GM21576 (cell line): ENCODE data around the gene SLC35G2.
A peak's percentile ranks its signal among the peaks of the same experiment; 100 is the strongest.
"Not testable (repeated sequence)": the region's sequence is repeated elsewhere in the genome, so short reads cannot be mapped to it uniquely, and the experiment has no call there.

Experiments
- ATAC-seq: cut with Tn5 transposase; IDR thresholded peaks from one replicate; pipeline ENCODE4 v1.9.1; 2021; ENCODE audit warnings: mild to moderate bottlenecking, moderate library complexity; ENCODE audit not compliant: unreplicated experiment

SLC35G2 gene

DNA sequence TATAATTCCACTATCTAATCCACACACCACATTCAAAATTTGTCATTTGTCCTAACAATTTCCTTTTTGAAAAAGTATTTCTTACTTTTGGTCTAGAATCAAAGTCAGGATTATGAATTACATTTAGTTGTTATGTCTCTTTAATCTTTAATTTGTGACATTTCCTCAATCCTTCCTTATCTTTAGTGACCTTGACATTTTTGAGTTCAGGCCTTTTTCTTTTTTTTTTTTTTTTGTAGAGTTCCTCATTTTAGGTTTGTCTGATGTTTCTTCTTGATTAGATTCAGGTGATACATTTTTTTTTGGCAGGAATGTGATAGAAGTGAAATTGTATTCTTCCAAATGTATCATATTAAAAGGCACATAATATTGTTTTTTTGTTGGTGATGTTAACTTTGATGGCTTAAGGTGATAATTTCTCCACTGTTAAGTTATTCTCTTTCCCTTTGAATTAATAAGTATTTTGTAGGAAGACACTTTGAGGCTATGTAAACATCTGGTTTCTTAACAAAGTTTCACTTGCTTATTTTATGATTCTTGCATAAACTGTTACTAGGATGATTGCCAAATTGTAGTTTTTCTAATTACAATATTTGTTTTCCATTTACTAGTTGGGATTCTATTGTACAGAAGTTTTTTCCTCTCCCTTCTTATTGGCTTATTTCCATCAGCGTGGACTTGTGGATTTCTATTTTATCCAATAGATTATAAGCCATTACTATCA is 16.3 kb downstream of the SLC35G2 start:
- no peak for ATAC-seq

DNA sequence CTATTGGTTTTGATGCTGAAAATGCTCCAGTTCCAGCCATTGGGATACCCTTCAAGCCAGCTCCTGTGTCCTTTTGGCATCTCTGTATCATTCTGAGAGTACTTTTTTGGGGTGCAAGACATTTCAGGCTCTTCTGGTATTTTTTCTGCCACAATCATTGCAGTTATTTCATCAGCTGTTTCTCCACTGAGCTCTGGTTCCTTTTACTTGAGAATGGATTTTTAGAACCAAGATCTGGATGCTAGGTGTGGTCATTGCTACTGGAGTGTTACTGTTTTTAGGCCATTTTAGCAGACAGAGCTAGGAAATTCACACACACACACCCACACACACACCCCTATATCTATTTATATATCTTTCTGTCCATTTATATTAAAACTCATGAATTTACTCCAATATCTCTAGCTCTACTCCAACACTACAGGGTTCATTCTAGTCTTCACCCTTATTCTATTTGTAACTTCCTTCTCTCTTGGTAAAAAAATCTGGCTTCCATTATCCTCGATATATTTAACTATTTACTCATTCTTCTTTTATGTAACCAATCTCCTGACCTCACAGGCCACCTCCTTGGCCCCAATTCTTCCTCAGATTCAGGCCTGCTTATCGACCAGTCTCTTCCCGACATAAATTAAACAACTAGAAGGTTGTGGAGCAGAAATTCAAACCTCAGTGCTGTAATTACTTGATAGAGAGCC is 17.0 kb downstream of the SLC35G2 start:
- no peak for ATAC-seq

DNA sequence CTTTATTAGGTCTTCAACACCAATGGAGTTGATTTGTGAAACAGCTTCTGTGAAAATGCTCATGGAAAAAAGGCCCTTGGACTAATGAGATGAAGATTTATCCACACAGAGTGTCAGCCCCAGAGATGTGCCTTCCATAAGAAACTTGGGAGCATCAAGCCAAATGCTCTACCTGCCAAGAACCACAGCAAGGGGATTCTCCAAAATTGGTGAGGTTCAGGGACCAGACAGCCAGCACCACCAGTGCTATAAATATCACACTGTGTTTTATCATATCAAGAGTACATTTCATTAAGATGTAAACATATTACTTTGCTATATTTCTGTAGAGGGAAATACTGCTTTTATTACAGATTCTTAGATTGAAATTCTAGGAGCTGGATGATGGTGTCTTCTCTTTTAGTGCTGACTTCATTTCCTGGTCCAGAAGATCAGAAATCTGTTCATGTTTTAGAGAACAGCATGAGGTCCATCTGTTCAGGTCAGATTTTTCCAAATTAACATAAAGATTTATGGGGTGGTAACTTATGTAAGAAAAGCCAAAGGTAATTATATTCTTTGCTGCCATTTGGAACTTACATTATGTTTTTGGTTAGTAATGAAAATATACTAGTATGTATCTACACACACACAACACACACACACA is 17.7 kb downstream of the SLC35G2 start:
- ATAC-seq = no peak

DNA sequence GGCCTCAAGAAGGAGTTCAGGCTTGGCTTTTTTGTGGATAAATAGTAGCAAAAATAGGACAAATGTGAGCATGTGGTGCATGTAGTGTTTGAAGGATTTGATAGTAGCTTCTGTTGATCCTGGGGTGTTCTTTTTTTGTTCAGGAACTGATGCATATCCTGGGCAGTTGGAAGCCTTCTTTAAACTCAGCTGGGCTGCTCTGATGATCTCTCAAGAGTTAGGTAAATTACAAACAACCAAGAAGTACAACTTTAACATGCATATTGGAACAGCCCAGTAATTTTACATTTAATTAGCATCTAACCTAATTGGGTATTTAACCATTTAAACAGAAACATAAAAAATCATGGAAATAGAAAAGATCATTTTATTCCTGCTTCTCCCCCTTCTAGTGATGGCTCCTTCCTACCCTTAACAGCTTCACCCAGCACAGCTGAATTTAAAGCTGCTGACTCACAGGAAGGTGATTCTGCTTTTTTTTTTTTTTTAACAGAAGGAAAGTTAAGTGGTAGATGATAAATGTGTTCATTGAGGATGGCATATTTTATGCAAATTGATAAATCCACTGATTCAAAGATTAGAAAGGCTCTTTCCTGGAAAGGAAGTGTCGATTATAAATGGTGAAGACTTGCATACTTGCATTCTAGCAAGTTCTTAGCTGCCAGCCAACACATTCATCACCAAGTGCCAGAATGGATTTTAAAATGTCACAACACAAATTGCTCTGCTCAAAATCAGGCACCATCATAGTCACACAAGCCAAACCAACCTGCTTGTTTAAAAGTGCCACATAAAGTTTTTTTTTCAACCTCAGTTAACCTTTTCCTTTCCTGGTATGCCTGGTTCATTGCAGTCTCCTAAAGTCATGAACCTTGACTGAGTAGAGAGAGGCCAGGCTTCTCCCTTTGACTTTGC is 20.0 kb downstream of the SLC35G2 start:
- no peak for ATAC-seq

DNA sequence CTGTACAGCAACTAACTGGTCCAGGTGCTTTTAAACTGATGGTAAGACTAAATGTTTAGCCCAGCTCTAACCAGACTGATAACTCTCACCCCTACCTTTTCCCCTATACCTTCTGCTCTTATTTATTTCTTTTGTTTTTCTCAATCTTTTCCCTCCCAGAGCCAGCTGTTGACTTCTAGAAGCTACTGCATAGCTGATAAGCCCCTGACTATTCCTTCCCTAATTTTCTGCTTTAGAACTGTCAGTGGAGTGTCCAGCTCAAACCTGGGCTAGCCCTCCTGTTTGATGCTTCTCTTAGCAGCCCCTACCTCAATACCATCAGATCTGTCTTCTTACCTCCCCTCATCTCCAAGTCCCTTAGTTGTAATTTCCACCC is 20.6 kb downstream of the SLC35G2 start:
- no peak for ATAC-seq

DNA sequence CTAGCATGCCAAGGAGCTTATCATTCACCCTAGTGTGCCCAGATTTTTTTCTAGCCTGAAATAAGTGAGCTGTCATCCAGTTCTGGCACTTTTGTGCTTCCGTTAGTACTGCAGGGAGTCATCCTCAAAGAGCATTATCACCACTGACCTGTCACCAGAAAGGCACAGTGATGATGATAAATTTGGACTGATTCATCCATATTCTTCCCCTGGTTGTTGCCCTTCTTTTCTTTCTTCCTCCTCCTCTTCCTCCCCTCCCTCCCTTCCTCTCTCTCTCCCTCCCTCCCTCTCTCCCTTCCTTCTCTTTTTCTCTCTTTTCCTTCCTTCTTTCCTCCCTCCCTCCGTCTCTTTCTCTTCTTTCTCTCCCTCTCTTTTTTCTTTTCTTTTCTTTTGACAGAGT is 21.3 kb downstream of the SLC35G2 start:
- ATAC-seq = no peak

DNA sequence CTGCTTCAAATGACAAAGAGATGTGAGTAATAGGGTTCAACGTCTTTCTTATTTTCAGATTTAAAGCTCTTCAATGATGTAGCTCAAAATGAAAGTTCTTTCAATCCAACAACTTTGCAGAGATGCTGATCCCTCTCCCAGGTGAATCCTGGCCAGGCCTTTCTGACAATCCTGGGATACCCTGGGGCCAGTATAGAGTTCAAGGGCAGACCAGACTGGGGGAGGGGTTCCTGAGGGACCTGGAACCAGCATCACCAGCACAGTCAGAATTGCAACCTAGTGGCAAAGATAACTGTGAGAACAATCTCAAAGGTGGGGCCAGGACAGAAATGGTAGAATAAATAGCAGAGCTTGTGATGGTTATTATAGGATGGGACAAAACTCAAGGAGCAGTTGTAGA is 23.4 kb downstream of the SLC35G2 start:
- ATAC-seq = no peak

DNA sequence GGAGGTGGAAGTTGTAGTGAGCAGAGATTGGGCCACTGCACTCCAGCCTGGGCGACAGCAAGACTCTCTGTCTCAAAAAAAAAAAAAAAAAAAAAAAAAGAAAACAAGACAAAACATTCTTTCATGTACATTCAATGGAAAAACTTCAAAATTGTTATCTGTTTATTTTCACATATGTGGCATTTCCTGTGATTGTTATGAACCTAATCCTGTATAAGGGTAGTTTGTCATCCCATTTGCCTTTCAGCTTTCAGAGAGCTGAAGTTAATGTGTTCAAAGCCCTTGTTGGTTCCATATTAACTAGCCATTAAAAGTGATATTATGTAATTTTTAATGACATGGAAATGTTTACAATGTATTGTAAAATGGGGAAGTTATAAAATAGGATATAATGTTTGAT is 25.8 kb downstream of the SLC35G2 start:
- ATAC-seq = no peak

DNA sequence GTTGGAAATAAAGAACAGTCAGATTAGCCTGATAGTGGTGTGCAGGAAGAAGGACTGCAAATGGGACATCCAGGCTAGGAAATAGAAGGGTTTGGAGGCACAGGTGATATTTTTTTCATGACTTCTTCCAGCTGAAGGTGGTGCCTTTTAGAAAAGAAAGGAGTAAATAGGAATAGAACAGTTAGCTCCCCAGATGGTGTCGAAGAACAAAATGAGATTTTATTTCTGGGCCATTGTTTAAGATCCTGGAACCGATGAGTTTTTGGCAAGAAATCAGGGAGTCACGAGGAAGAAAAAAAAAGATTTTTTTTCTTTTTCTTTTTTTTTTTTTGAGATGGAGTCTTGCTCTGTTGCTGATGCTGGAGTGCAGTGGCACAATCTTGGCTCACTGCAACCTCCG is 33.3 kb downstream of the SLC35G2 start:
- no peak for ATAC-seq

DNA sequence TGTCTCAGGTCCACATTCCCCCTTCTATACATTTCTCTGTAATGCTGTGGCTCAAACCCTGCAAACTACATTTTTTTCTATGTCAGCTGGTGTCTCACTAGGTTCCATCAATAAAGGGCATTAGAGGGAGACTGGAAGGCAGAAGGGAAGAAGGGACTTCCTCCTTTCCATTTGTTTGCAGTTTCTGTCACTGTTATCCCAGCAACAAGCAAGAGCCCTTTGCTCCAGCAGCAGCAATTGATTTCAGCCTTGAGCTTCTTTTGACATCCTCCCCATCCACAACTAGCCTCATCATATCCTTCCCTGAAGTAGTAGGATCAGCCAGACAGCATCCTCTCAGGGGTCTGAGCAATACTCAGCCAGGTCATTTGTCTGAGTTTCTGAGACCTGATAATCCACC is 37.7 kb downstream of the SLC35G2 start:
- no peak for ATAC-seq

DNA sequence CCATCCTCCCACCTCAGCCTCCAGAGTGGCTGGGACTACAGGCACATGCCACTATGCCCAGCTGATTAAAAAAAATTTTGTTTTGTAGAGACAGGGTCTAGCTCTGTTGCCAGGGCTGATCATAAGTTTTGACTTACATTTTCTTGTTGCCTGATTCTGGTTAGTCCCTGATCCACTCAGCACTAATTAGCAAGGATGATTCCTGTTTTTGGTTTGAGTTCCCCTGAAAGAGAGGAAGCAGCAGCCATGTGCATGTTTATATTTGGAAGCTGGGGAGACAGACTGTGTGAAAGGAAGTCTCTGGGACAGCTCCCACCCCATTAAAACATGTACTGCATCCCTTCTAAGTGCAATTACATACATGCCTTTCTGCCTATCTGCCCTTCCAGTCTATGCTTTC is 39.5 kb downstream of the SLC35G2 start:
- ATAC-seq = no peak

DNA sequence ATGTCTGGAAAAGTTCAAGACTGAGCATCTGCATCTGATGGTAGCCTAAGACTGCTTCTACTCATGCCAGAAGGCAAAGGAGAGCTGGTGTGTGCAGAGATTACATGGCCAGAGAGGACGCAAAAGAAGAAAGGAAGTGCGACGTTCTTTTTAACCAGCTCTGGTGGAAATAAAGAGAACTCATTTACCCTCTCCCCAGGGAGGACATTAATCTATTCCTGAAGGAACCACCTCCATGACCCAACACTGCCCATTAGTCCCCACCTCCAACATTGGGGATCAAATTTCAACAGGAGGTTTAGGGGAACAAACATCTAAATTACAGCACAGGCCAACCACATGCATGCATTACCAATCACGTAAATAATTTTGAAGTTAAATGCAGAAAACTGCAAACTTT is 41.6 kb downstream of the SLC35G2 start:
- no peak for ATAC-seq

DNA sequence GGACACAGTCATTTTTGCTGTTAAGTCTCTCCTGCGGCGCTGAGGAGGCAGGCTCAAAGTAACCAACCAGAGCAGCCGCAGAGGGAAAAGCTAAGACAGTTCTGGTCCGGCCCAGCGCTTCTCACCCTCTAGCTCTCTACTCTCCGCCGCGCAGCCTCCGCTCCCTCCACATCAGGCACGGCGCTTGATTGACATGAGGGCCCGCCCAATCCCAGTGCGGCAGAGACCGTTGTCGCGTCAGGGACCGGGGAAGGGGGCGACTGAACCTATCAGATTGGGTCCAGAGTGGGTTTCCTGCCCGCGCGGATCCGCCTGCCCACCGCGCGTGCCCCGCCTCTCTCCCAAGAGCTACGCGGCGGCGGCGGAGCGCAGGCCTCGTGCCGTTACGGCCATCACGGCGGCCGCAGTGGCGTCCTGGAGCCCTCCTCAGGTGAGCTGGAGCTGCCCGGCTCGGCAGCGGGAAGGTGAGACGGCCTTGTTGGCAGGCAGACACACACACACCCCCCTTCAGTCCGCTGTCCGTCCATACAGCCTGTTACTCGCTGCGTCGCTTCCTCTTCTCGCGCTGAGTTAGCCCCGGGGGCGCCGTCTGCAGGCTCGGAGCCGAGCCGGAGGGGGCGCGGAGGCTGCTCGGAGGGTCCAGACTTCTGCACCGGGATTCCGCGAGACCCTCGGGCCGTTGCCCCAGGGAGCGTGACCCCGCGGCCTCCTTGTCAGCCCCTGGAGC is 43.1 kb downstream of the SLC35G2 start, which contains the start of gene NCK1:
Gene NCK1, plus strand, starts transcription at position 319 of the 727 bp plus-strand sequence. CDS start 65,794 bp downstream, outside the sequence.
- peak; percentile 97 for ATAC-seq

DNA sequence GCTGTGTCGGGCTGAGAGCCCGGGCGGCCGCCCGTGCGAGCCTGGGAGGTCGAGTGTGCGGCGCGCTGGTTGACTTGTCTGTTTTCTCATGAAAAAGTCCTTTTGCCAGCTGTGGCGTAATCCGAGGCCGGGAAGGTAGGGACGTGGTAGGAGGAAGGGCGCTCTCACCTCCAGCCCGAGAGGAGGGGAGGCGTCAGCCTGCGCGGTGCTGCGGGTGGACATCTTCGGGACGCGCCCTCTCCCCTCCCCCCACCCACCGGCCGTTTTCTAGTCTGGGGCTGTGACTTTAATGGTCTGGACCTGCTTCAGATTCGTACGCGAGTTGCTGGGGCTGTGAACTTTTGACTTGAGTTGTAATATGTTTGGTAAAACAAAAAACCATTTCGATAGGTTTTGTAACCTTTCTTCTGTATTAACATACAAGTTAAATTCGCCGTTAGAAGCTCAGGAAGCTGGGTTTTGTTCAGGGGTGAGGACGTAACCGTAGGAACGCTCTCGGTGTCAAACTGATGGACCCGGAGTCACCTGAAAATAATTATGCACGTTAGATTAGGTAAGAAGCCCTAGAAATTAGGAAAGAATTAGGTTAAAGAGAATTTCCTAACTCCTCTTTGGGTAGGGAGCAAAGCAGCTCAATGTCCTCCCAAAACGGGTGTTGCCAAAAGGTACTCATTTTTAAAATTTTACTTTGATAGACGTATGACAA is 43.8 kb downstream of the SLC35G2 start:
- ATAC-seq = peak; percentile 11

DNA sequence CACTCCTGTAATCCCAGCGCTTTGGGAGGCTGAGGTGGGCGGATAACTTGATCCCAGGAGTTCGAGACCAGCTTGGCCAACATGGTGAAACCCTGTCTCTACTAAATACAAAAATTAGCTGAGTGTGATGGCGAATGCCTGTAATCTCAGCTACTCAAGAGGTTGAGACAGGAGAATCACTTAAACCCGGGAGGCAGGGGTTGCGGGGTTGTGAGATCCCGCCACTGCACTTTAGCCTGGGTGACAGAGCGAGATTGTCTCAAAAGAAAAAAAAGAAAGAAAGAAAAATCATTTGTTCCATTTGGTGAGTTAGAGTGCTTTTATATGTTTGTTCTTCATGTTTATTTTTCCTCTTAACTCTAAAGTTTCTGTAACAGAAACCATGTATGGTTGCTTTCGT is 50.4 kb downstream of the SLC35G2 start:
- no peak for ATAC-seq

DNA sequence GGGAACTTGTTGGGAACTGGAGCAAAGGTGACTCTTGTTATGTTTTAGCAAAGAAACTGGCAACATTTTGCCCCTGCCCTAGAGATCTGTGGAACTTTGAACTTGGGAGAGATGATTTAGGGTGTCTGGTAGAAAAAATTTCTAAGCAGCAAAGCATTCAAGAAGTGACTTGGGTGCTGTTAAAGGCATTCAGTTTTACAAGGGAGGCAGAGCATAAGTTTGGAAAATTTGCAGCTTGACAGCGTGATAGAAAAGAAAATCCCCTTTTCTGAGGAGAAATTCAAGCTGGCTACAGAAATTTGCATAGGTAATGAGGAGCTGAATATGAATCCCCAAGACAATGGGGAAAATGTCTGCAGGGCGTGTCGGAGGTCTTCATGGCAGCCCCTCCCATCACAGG is 53.3 kb downstream of the SLC35G2 start:
- not testable (repeated sequence) for ATAC-seq

DNA sequence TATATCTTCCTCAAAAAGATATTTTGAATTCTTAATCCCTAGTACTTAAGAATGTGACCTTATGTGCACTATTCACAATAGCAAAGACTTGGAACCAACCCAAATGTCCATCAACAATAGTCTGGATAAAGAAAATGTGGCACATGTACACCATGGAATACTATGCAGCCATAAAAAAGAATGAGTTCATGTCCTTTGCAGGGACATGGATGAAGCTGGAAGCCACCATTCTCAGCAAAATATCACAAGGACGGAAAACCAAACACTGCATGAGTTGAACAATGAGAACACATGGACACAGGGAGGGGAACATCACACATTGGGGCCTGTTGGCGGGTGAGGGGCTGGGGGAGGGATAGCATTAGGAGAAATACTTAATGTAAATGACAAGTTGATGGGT is 60.6 kb downstream of the SLC35G2 start:
- ATAC-seq = not testable (repeated sequence)

DNA sequence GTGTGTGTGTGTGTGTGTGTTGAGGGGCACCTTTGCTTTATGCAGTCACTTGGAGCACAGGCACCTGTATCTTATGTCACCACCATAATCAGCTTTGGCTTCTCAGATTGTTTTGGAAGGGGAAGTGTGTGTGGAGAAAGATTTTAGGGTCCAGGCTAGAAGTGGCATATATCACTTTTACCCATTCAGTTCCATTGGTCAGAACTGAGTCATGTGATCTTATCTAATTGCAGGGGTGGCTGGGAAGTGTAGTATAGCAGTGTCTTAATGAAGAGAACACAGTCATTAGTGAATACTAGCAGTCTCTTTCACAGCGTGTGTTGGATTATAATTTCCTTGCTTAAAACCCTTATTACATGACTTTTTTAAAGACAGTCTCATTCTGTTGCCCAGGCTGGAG is 63.6 kb downstream of the SLC35G2 start:
- ATAC-seq = no peak

DNA sequence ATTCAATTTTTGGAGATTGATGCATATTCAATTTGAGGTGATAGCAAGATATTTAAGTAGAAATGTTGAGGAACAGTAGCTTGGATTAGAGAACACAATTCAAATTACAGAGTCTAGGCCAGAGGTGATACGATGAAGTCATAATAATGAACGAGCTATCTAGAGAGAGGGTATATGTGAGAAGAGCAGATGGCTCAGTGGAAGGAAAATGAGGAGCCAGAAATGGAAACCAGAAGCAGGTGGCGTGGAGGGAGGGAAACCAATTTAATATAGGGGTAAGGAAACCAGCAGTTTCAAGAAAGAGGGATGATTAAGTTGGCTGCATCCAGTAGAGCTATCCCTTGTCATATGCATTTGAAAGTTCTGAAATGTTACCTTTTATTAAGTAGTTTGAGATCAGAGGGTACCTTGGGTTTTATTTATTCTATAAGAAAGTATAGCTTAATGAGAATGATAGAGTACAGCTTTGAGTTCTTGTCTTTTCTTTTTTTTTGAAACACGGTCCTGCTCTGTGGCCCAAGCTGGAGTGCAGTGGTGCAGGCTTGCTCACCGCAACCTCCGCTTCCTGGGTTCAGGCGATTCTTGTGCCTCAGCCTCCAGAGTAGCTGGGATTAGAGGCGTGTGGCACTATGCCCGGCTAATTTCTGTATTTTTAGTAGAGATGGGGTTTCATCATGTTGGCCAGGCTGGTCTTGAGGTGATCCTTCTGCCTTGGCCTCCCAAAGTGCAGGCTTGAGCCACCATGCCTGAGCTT is 65.2 kb downstream of the SLC35G2 start:
- ATAC-seq = no peak
